K562 (cell line): ENCODE data around the gene PRICKLE3. TPM values are rescaled to one million over a fixed set of nuclear protein-coding genes. Genes with fewer than 3 reads are reported as not detected.
A peak's percentile ranks its signal among the peaks of the same experiment; 100 is the strongest.
"Not testable (repeated sequence)": the region's sequence is repeated elsewhere in the genome, so short reads cannot be mapped to it uniquely, and the experiment has no call there.

Experiments used
- ATAC-seq: fragments of 200-7000 bp; cut with Tn5 transposase; 3 replicates; pipeline ENCODE4 v1.9.1; 2020; ENCODE audit warnings: moderate library complexity
- BruUV-seq: library from RNA; stranded (reverse); fragments of 400-500 nt; replicated peaks from 2 replicates; lab custom pipeline; 2021; lab: Mats Ljungman, UMichigan
- CTCF ChIA-PET: fragments of 300-600 bp; formaldehyde crosslinking; extraction: SDS; loops from one replicate; lab custom pipeline; 2021; ENCODE audit warnings: low intra/inter-chr PET ratio; lab: Yijun Ruan, JAX
- POLR2A ChIA-PET: fragments of 300-600, 350-650 bp; sonication (Branson Sonifier 250); formaldehyde crosslinking; extraction: SDS; loops from one replicate; lab custom pipeline; 2021; ENCODE audit warnings: antibody characterized with exemption, inconsistent platforms; lab: Yijun Ruan, JAX
- DNase-seq, 4 experiments: peaks; one replicate each; pipeline versions ENCODE4 v3.0.0 to v3.0.0-alpha.2; 2011 to 2018; ENCODE audit warnings: low spot score in 3 of 4, mixed read lengths in 3 of 4; ENCODE audit errors: extremely low read depth in 1 of 4
- FAIRE-seq: peaks from 2 replicates; lab custom pipeline; 2011; peaks lifted over from hg19 to GRCh38; lab: Jason Lieb, UNC
- H2AFZ ChIP-seq: 2 replicates; pipeline ENCODE4 v1.6.0; 2011; ENCODE audit warnings: low read depth, low read length, control low read depth, inconsistent platforms
- H3K27ac ChIP-seq: fragments of 200-600 bp; 3 replicates; pipeline ENCODE4 v1.8.0; 2011; ENCODE audit warnings: low read depth, mild to moderate bottlenecking, control low read depth, inconsistent platforms, low read length, moderate library complexity, mixed read lengths; ENCODE audit errors: extremely low read depth
- H3K27me3 ChIP-seq, 2 experiments: fragments of 300-600 bp in 1 of 2; 2 replicates in 1 of 2; 3 replicates in 1 of 2; pipeline versions ENCODE4 v1.6.0 to v1.8.0; 2011; ENCODE audit warnings: inconsistent platforms in 2 of 2, low read length in 2 of 2, mild to moderate bottlenecking in 1 of 2, mixed read lengths in 1 of 2, moderate library complexity in 1 of 2; ENCODE audit not compliant: control insufficient read depth in 2 of 2, insufficient read depth in 2 of 2
- H3K36me3 ChIP-seq: fragments of 300-600 bp; 3 replicates; pipeline ENCODE4 v1.8.0; 2011; ENCODE audit warnings: mild to moderate bottlenecking, low read length, inconsistent platforms; ENCODE audit not compliant: control insufficient read depth, insufficient read depth
- H3K4me1 ChIP-seq, 2 experiments: fragments of 200-600 bp in 1 of 2; replicated peaks in 1 of 2; 2 replicates in 1 of 2; 3 replicates in 1 of 2; pipeline versions ENCODE4 v1.5.1 to v1.8.0; 2011; ENCODE audit warnings: inconsistent platforms in 2 of 2, low read length in 2 of 2, mild to moderate bottlenecking in 1 of 2, mixed read lengths in 1 of 2, moderate library complexity in 1 of 2; ENCODE audit not compliant: control insufficient read depth in 2 of 2, insufficient read depth in 2 of 2
- H3K4me2 ChIP-seq: 2 replicates; pipeline ENCODE4 v1.6.1; 2011; ENCODE audit warnings: low read length, control low read depth, inconsistent platforms, mixed read lengths; ENCODE audit not compliant: insufficient read depth
- H3K4me3 ChIP-seq: fragments of 200-600 bp; sonication (generic), shearing (Covaris generic); 2 replicates; pipeline ENCODE4 v1.5.1; 2016; ENCODE audit warnings: control low read depth, inconsistent platforms
- H3K79me2 ChIP-seq: fragments of 200-600 bp; 3 replicates; pipeline ENCODE4 v1.8.0; 2011; ENCODE audit warnings: low read length, inconsistent platforms; ENCODE audit not compliant: control insufficient read depth, insufficient read depth
- H3K9ac ChIP-seq, 2 experiments: 2 replicates each; pipeline versions ENCODE4 v1.6.0 to v1.6.1; 2011; ENCODE audit warnings: low read depth in 2 of 2, low read length in 2 of 2, control low read depth in 1 of 2, inconsistent platforms in 1 of 2, mild to moderate bottlenecking in 1 of 2, mixed read lengths in 1 of 2; ENCODE audit not compliant: insufficient read depth in 1 of 2
- H3K9me1 ChIP-seq: one replicate; pipeline ENCODE4 v1.6.0; 2011; ENCODE audit warnings: inconsistent platforms, mild to moderate bottlenecking, low read length, moderate library complexity; ENCODE audit not compliant: control insufficient read depth, insufficient read depth
- H3K9me3 ChIP-seq: replicated peaks from 2 replicates; pipeline ENCODE4 v1.5.1; 2011; ENCODE audit warnings: low read depth, low read length, inconsistent platforms; ENCODE audit not compliant: control insufficient read depth, insufficient read depth
- H4K20me1 ChIP-seq: replicated peaks from 2 replicates; pipeline ENCODE4 v1.6.1; 2011; ENCODE audit warnings: low read length, inconsistent platforms, mixed read lengths; ENCODE audit not compliant: control insufficient read depth, insufficient read depth
- DMBX1 ChIP-seq: fragments of 250-450 bp; sonication (Bioruptor Pico); IDR thresholded peaks from 2 replicates; pipeline ENCODE4 v1.8.0; 2022; ENCODE audit warnings: inconsistent platforms, mild to moderate bottlenecking, moderate library complexity, borderline replicate concordance
- MCM7 ChIP-seq, 2 experiments: fragments of 450-650 bp; IDR thresholded peaks; 2 replicates each; pipeline ENCODE4 v1.6.1; 2016 to 2018
- MEF2D ChIP-seq: conservative IDR thresholded peaks from 2 replicates; pipeline ENCODE4 v1.6.1; 2016; ENCODE audit warnings: low read depth, missing genetic modification characterization, missing compliant biosample characterization
- MGA ChIP-seq: fragments of 450-650 bp; IDR thresholded peaks from 2 replicates; pipeline ENCODE4 v1.6.1; 2016; ENCODE audit warnings: mild to moderate bottlenecking, moderate library complexity
- MLLT1 ChIP-seq, 2 experiments: fragments of 450-650 bp; IDR thresholded peaks; 2 replicates each; pipeline ENCODE4 v1.6.1; 2016
- ZBTB33 ChIP-seq: sonication (generic); formaldehyde crosslinking; IDR thresholded peaks from 2 replicates; pipeline ENCODE4 v1.8.1; 2023; ENCODE audit warnings: mild to moderate bottlenecking, missing genetic modification reagents
- WGBS: fragments of 100-300 bp; shearing (Covaris generic); methylation state at CpG from one replicate; pipeline ENCODE4 v1.1.6; 2016; ENCODE audit warnings: low coverage, mixed read lengths; ENCODE audit not compliant: insufficient coverage; ENCODE audit errors: missing lambda C conversion rate; 5-methylcytosine and 5-hydroxymethylcytosine counted together
- in situ Hi-C: fragments of 300-500 bp; cut with MboI; formaldehyde crosslinking; loops from 4 replicates; pipeline ENCODE4 v1.15.0; 2018; ENCODE audit warnings: inconsistent platforms, mixed read lengths
- intact Hi-C: fragments of 100-400 bp; cut with micrococcal nuclease; formaldehyde crosslinking; loops from 2 replicates; pipeline ENCODE4 v1.14.2; 2022
- polyA plus RNA-seq, 8 experiments: library from polyadenylated mRNA; depleted of rRNA in 4 of 8; stranded (reverse) in 5 of 8; unstranded in 3 of 8; fragments of >200 nt; fragmentation: Nextera tagmentation in 2 of 8; fragmentation: Illumina TruSeq in 1 of 8; extraction: Ambion mirVana in 2 of 8; extraction: Trizol in 1 of 8; gene quantifications; 2 replicates each; pipeline versions ENCODE4 v1.2.1 to v1.2.3, GENCODE V29; 2011 to 2014; ENCODE audit warnings: inconsistent platforms in 1 of 8, missing spikeins in 1 of 8
- total RNA-seq, 7 experiments: library from RNA; depleted of rRNA in 6 of 7; stranded (reverse); fragments of >200 nt in 6 of 7; fragmentation: Illumina TruSeq in 2 of 7; extraction: Trizol in 2 of 7; gene quantifications; 2 replicates each; pipeline versions ENCODE4 v1.2.1 to v1.2.3, GENCODE V29; 2011 to 2021; ENCODE audit warnings: low replicate concordance in 1 of 7

PRICKLE3 gene
- total and polyA plus RNA-seq, 9 of the 15 experiments (the other 6 are each of a cell fraction or from before 2014, with no cell fraction given): 1.1 to 44.3 (median 14.0) TPM

GRCh38 chrX:49149291-49149690, 36.9 kb downstream of the PRICKLE3 start:
- POLR2A ChIA-PET: interaction anchor here (1.0 to 1.1 kb wide), 2 partner anchors 43 to 187 kb away, joined by 3 read pairs; no protein-coding TSS in a partner anchor
- H3K36me3 ChIP-seq: peaks cover 37% of the 10 kb centered on the region
- 11% methylated on average over 8 of the region's 14 CpGs for whole genome bisulfite sequencing
- BruUV-seq, FAIRE-seq, H3K4me1 ChIP-seq, CTCF ChIA-PET, in situ Hi-C loops, H3K9me1 ChIP-seq, H4K20me1 ChIP-seq, H3K27me3 ChIP-seq, H2AFZ ChIP-seq, H3K9me3 ChIP-seq: not testable (repeated sequence)
- ATAC-seq: peak; percentile 6; the same call in 2 of the 3 replicates
- H3K4me2 ChIP-seq: peak overlapping the region; percentile 94
- peak overlapping the region; percentile 54 for H3K4me3 ChIP-seq
- DNase-seq: peak in 1 of 4 experiments; percentile 22
- intact Hi-C loops: loop anchor here (5.0 kb wide), 1 partner anchor 43 kb away; no protein-coding TSS in a partner anchor
- peak overlapping the region; percentile 81 to 97; a peak in 3 of 4 replicates for H3K9ac ChIP-seq
- peak overlapping the region; percentile 98 for H3K27ac ChIP-seq
- H3K79me2 ChIP-seq: peaks cover 69% of the 10 kb centered on the region
- peak; percentile 65 for TF ChIP-seq ZBTB33 (CRISPR knock-in tag)
- peak; percentile 30; the same call in 1 of the 2 replicates for TF ChIP-seq DMBX1 (CRISPR knock-in tag)
- peak in 1 of 2 experiments; percentile 19; a peak in 1 of 4 replicates for TF ChIP-seq MLLT1 (IDR thresholded peaks at IDR 0.05)
- TF ChIP-seq MEF2D (tag): peak; percentile 56
- peak; percentile 46; the same call in 1 of the 2 replicates for TF ChIP-seq MGA
- 0 out of 4 replicates have a peak, but pooled peaks of 1 of the 2 experiments have one; percentile 16 for TF ChIP-seq MCM7 (IDR thresholded peaks at IDR 0.05)
